ENCODE measurements around the gene ARMC2. TPM values are rescaled to one million over a fixed set of nuclear protein-coding genes. Genes with fewer than 3 reads are reported as not detected.

ARMC2 gene
- total RNA-seq, 1 donor from 2014 or later = 3.5 TPM

GRCh38 chr6:108988765-108989164 lies 140.5 kb downstream of the ARMC2 start:
- CTCF ChIA-PET = no interaction called here
- POLR2A ChIA-PET = no interaction called here

GRCh38 chr6:108989700-108990099 lies 141.5 kb downstream of the ARMC2 start:
- intact Hi-C loops (cut with micrococcal nuclease) = no loop called here
- ChIA-PET CTCF (no interaction called here), POLR2A (no interaction called here)
- Mint-ChIP-seq H3K27ac (no peak overlapping the region), H3K4me1 (no peaks in the 10 kb centered on the region), H3K4me3 (no peak overlapping the region), H3K9me3 (no peaks in the 10 kb centered on the region), H3K27me3 (no peaks in the 10 kb centered on the region), H3K36me3 (ENCODE audit: low read depth) (peaks cover 68% of the 10 kb centered on the region)
- no peak for DNase-seq
- no peak for ATAC-seq (ENCODE audit: low read depth)
- TF ChIP-seq CTCF (IDR thresholded peaks at IDR 0.05) = no peak

More at GRCh38 chr6:108988765-108989164, 140.5 kb downstream of the ARMC2 start:
- Mint-ChIP-seq H3K27ac (no peak overlapping the region), H3K4me3 (no peak overlapping the region), H3K36me3 (ENCODE audit: low read depth) (peaks cover 72% of the 10 kb centered on the region), H3K27me3 (no peaks in the 10 kb centered on the region), H3K9me3 (no peaks in the 10 kb centered on the region), H3K4me1 (no peaks in the 10 kb centered on the region)
- intact Hi-C loops (cut with micrococcal nuclease) = no loop called here
- DNase-seq (no peak), ATAC-seq (ENCODE audit: low read depth) (no peak)
- no peak for TF ChIP-seq CTCF (IDR thresholded peaks at IDR 0.05)

GRCh38 chr6:108993876-108994275 lies 145.7 kb downstream of the ARMC2 start:
- peaks cover 59% of the 10 kb centered on the region for H3K36me3 Mint-ChIP-seq (ENCODE audit: low read depth)
- no peak overlapping the region for H3K27ac Mint-ChIP-seq

GRCh38 chr6:108995296-108995695 lies 147.1 kb downstream of the ARMC2 start:
- intact Hi-C loops (cut with micrococcal nuclease) = no loop called here
- POLR2A ChIA-PET = no interaction called here
- Mint-ChIP-seq H3K9me3 (no peaks in the 10 kb centered on the region), H3K27me3 (no peaks in the 10 kb centered on the region), H3K27ac (no peak overlapping the region), H3K4me3 (no peak overlapping the region), H3K36me3 (ENCODE audit: low read depth) (peaks cover 59% of the 10 kb centered on the region), H3K4me1 (no peaks in the 10 kb centered on the region)
- no peak for TF ChIP-seq CTCF (IDR thresholded peaks at IDR 0.05)
- no peak for DNase-seq
- CTCF ChIA-PET = interaction anchor here (1.1 kb wide), 1 partner anchor 78 kb away, joined by 3 read pairs; no protein-coding TSS in a partner anchor
- ATAC-seq (ENCODE audit: low read depth) = no peak

More at GRCh38 chr6:108993876-108994275, 145.7 kb downstream of the ARMC2 start:
- ATAC-seq (ENCODE audit: low read depth) (no peak), DNase-seq (no peak)
- Mint-ChIP-seq H3K27me3 (no peaks in the 10 kb centered on the region), H3K9me3 (no peaks in the 10 kb centered on the region), H3K4me1 (no peaks in the 10 kb centered on the region), H3K4me3 (no peak overlapping the region)
- POLR2A ChIA-PET = no interaction called here
- intact Hi-C loops (cut with micrococcal nuclease) = no loop called here
- CTCF ChIA-PET = no interaction called here
- TF ChIP-seq CTCF (IDR thresholded peaks at IDR 0.05) = no peak

- Mint-ChIP-seq H3K4me3 (no peak overlapping the region), H3K27ac (no peak overlapping the region), H3K27me3 (no peaks in the 10 kb centered on the region), H3K9me3 (no peaks in the 10 kb centered on the region), H3K4me1 (no peaks in the 10 kb centered on the region), H3K36me3 (ENCODE audit: low read depth) (peaks cover 52% of the 10 kb centered on the region)
- CTCF ChIA-PET = no interaction called here
- intact Hi-C loops (cut with micrococcal nuclease) = no loop called here
- ATAC-seq (ENCODE audit: low read depth) (no peak), DNase-seq (no peak)
- POLR2A ChIA-PET = no interaction called here
- TF ChIP-seq CTCF (IDR thresholded peaks at IDR 0.05) = no peak
Measured at GRCh38 chr6:108996208-108996607, 148.0 kb downstream of the ARMC2 start.
